Endothelial cell (in vitro differentiated cells): ENCODE results near the gene TAF3. TPM values are rescaled to one million over a fixed set of nuclear protein-coding genes. Genes with fewer than 3 reads are reported as not detected.

ENCODE experiments used
- DNase-seq: peaks from one replicate; pipeline ENCODE4 v3.0.0; 2021; ENCODE audit warnings: low spot score
- H3K27ac Mint-ChIP-seq: one replicate; pipeline ENCODE4 v1.8.0; 2021; ENCODE audit warnings: mixed read lengths, inconsistent platforms; ENCODE audit not compliant: unreplicated experiment
- H3K27me3 Mint-ChIP-seq: one replicate; pipeline ENCODE4 v1.8.0; 2021; ENCODE audit warnings: mild to moderate bottlenecking, moderate library complexity, mixed read lengths, inconsistent platforms; ENCODE audit not compliant: unreplicated experiment
- H3K36me3 Mint-ChIP-seq: one replicate; pipeline ENCODE4 v1.8.0; 2021; ENCODE audit warnings: mild to moderate bottlenecking, low read depth, mixed read lengths, inconsistent platforms; ENCODE audit not compliant: unreplicated experiment
- H3K4me1 Mint-ChIP-seq: one replicate; pipeline ENCODE4 v1.8.0; 2021; ENCODE audit warnings: mild to moderate bottlenecking, mixed read lengths, inconsistent platforms; ENCODE audit not compliant: unreplicated experiment
- H3K4me3 Mint-ChIP-seq: one replicate; pipeline ENCODE4 v1.8.0; 2021; ENCODE audit warnings: mild to moderate bottlenecking, mixed read lengths, inconsistent platforms; ENCODE audit not compliant: unreplicated experiment
- H3K9me3 Mint-ChIP-seq: one replicate; pipeline ENCODE4 v1.8.0; 2021; ENCODE audit warnings: mixed read lengths, inconsistent platforms; ENCODE audit not compliant: unreplicated experiment
- CTCF ChIP-seq: fragments of 200-600 bp; sonication (generic); IDR thresholded peaks from one replicate; pipeline ENCODE4 v1.5.0; 2021; ENCODE audit warnings: antibody characterized with exemption; ENCODE audit not compliant: unreplicated experiment
- total RNA-seq: library from RNA; stranded (reverse); fragmentation: NEBNext Ultra II Directional; extraction: Animal tissue kit (Norgen Biotek cat#: 25700); gene quantifications from one replicate; pipeline ENCODE4 v1.2.1, GENCODE V29; 2021; ENCODE audit not compliant: unreplicated experiment

TAF3 gene
- total RNA-seq, 1 donor from 2014 or later: 12.4 TPM

GRCh38 chr10:8059191-8059936 lies 241.1 kb downstream of the TAF3 start:
- peaks cover 62% of the 10 kb centered on the region for H3K4me1 Mint-ChIP-seq
- DNase-seq: peak; percentile 21
- H3K27me3 Mint-ChIP-seq: peaks cover 23% of the 10 kb centered on the region
- TF ChIP-seq CTCF: no peak
- H3K9me3 Mint-ChIP-seq: no peaks in the 10 kb centered on the region
- H3K4me3 Mint-ChIP-seq: peak overlapping the region; percentile 98
- peak overlapping the region; percentile 86 for H3K27ac Mint-ChIP-seq
- peaks cover 70% of the 10 kb centered on the region for H3K36me3 Mint-ChIP-seq

GRCh38 chr10:8060010-8060703 lies 241.9 kb downstream of the TAF3 start:
- TF ChIP-seq CTCF: no peak
- H3K36me3 Mint-ChIP-seq: peaks cover 74% of the 10 kb centered on the region
- H3K27ac Mint-ChIP-seq: peak overlapping the region; percentile 86
- H3K9me3 Mint-ChIP-seq: no peaks in the 10 kb centered on the region
- DNase-seq: no peak
- peaks cover 67% of the 10 kb centered on the region for H3K4me1 Mint-ChIP-seq
- H3K4me3 Mint-ChIP-seq: peak overlapping the region; percentile 98
- H3K27me3 Mint-ChIP-seq: peaks cover 27% of the 10 kb centered on the region

- Mint-ChIP-seq H3K4me3 (peak overlapping the region; percentile 98), H3K9me3 (no peaks in the 10 kb centered on the region), H3K4me1 (peaks cover 71% of the 10 kb centered on the region), H3K27ac (peak overlapping the region; percentile 86), H3K27me3 (peaks cover 26% of the 10 kb centered on the region), H3K36me3 (peaks cover 78% of the 10 kb centered on the region)
- no peak for TF ChIP-seq CTCF
- DNase-seq: no peak
These were observed 242.4 kb downstream of the TAF3 start for GRCh38 chr10:8060704-8061121.

- Mint-ChIP-seq H3K27ac (peak overlapping the region; percentile 96), H3K36me3 (peaks cover 76% of the 10 kb centered on the region), H3K9me3 (no peaks in the 10 kb centered on the region), H3K4me1 (peaks cover 76% of the 10 kb centered on the region), H3K27me3 (peaks cover 26% of the 10 kb centered on the region), H3K4me3 (peak overlapping the region; percentile 98)
- DNase-seq: no peak
- TF ChIP-seq CTCF: no peak
These were observed 243.2 kb downstream of the TAF3 start for GRCh38 chr10:8061274-8062211.
